Vagina (tissue), 2 donors: ENCODE data around the gene ACSL1.

ENCODE experiments used
- CTCF ChIP-seq, 3 experiments: fragments of 450-650 bp in 2 of 3; fragments of 200-600 bp in 1 of 3; sonication (generic) in 1 of 3; IDR thresholded peaks; one replicate each; pipeline ENCODE4 v1.5.1; 2017 to 2019; ENCODE audit warnings: antibody characterized with exemption in 3 of 3, mild to moderate bottlenecking in 2 of 3, moderate library complexity in 2 of 3
- POLR2A ChIP-seq, 2 donors: fragments of 450-650 bp; IDR thresholded peaks; one replicate each; pipeline ENCODE4 v1.6.1; 2017; ENCODE audit warnings: antibody characterized with exemption in 2 of 2, mild to moderate bottlenecking in 2 of 2, moderate library complexity in 2 of 2
- POLR2AphosphoS5 ChIP-seq, 2 donors: sonication (generic); formaldehyde crosslinking; IDR thresholded peaks; one replicate each; pipeline ENCODE4 v1.9.0; 2017; ENCODE audit warnings: antibody characterized with exemption in 2 of 2, mild to moderate bottlenecking in 2 of 2, low read depth in 1 of 2; ENCODE audit not compliant: insufficient read depth in 1 of 2

GRCh38 chr4:184771416-184771815, 54.4 kb downstream of the ACSL1 start:
- TF ChIP-seq POLR2A (IDR thresholded peaks at IDR 0.05): no peak
- no peak for TF ChIP-seq CTCF (IDR thresholded peaks at IDR 0.05)
- no peak for TF ChIP-seq POLR2AphosphoS5 (IDR thresholded peaks at IDR 0.05; ENCODE audit: insufficient read depth in 1 of 2, low read depth in 1 of 2)
